ENCODE measurements around the gene TSKU.
"Not testable (repeated sequence)": the region's sequence is repeated elsewhere in the genome, so short reads cannot be mapped to it uniquely, and the experiment has no call there.

TSKU gene

DNA sequence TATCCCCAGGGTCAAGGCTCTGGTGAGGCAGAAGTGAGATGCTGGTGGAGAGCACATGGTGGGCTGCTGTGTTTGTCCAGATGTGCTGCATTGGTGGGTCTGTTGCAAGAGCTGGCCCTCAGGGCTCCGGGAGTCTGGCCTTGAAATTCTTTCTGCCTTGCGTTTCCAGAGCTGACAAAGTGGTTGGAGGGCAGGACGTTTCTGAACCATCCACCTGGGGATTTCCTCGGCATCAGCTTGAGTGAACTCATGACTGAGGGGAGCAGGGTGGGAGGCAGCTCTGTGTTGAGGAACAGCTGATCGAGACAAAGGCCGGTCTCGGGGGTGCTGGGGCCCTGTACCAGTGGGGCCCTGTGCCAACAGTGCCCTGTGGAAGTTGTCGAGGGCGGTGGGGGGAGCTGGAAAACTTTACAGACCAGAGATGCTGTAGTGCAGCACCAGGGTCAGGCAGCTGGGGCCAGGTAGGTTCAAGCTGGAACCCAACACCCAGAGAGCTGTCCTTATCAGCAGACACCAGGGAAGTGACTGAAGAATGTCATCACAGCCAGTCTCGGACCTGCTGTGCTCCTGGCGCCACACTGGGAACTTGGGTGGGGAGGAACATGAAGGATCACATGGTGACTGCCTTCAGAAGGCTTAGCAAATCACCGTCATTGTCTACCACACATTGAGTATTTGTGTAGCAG, 4.9 kb downstream of the TSKU start:
- DNase-seq (ENCODE audit: extremely low read depth in 1 of 2, low read depth in 1 of 2), result no peak

DNA sequence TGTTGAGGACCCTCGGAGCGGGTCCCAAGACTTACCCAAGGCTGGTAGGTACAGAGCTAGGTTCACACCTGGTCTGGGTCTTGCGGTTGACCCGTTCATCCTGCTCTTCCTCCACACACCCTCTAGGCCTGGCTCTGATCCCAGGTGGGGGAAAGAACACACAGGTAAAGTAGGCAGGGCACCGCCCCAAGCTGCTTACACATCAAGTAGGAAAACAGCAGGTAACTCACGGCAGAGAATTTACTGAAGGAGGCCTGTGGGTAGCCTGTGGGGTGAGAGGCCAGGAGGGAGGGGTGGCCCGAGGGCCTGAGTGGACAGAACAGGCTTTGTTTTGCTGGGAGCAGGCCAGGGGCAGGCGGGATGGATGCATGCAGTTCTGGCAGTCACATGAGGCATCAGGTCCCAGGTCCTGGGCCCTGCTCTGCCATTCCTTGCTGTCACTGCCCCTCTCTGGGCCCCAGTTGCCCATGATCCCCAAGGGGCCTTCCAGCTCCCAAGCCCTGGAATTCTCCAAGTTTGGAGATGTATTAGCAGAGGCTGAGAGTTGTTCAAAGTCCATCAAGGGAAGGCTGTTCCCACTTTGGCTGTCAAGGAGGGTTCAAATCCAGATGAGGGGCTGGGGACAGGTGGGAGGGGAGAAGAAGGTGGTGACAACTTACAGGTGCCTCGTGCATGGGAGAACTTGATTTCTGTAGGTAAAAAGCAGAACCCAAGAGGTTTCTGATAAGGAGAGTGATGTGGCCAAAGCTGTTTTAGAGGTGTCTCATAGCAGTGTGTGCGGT, 5.7 kb downstream of the TSKU start:
- no peak for DNase-seq (ENCODE audit: extremely low read depth in 1 of 2, low read depth in 1 of 2)

DNA sequence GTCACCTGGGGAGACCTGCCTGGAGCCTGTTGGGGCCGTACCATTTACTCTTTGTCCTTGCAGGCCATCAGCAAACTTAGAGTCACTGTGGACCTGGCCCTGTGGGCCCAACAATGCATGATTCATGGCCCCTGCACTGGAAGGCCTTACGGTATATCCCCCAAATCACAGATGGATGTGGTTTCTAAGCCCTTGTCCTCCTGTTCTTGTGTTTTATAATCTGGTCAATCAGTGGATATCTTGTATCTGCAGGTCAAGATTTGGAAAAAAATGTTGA, 6.2 kb downstream of the TSKU start:
- no peak for DNase-seq (ENCODE audit: extremely low read depth in 1 of 2, low read depth in 1 of 2)

DNA sequence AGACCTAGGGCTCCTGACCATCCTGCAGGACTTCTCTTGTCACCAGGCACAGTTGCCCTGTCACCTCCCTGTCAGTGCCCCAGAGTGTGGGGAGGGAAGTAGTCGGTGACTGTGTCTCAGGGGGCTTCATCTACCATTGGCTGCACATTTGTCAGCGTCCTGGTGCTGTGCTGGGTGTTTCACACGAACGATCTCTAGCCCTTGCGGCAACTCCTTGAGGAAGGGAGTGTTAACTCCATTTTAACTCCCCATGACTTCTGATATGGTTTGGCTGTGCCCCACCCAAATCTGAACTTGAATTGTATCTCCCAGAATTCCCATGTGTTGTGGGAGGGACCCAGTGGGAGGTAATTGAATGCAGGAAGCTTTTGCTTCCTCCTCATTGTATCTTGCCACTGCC, 7.1 kb downstream of the TSKU start:
- DNase-seq (ENCODE audit: extremely low read depth in 1 of 2, low read depth in 1 of 2), result no peak

DNA sequence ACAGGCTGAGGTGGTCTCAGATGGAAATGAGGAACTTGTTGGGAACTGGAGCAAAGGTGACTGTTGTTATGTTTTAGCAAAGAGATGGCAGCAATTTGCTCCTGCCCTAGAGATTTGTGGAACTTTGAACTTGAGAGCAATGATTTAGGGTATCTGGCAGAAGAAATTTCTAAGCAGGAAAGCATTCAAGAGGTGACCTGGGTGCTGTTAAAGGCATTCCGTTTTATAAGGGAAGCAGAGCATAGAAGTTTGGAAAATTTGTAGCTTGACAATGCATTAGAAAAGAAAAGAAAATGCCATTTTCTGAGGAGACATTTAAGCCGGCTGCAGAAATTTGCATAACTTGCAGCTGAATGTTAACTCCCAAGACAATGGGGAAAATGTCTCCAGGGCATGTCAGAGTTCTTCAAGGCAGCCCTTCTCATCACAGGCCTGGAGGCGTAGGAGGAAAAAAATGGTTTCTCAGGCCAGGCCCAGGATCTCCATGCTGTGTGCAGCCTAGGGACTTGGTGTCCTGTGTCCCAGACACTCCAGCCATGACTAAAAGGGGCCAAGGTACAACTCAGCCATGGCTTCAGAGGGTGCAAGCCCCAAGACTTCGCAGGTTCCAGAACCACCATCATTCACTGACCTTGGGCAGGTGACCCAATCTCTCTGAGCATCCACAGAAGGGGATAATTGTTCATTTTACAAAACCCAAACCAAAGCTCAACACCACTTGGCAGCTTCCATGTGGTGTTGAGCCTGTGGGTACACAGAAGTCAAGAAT, 8.0 kb downstream of the TSKU start:
- not testable (repeated sequence) for DNase-seq (ENCODE audit: extremely low read depth in 1 of 2, low read depth in 1 of 2)

DNA sequence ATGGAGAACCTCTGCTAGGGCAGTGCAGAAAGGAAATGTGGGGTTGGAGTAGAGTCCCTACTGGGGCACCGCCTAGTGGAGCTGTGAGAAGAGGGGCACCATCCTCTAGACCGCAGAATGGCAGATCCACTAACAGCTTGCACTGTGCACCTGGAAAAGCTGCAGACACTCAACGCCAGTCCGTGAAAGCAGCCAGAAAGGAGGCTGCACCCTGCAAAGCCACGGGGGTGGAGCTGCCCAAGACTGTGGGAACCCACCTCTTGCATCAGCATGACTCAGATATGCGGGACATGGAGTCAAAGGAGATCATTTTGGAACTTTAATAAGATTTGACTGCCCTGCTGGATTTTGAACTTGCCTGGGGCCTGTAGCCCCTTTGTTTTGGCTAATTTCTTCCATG, 8.7 kb downstream of the TSKU start:
- DNase-seq (ENCODE audit: extremely low read depth in 1 of 2, low read depth in 1 of 2), result no peak

DNA sequence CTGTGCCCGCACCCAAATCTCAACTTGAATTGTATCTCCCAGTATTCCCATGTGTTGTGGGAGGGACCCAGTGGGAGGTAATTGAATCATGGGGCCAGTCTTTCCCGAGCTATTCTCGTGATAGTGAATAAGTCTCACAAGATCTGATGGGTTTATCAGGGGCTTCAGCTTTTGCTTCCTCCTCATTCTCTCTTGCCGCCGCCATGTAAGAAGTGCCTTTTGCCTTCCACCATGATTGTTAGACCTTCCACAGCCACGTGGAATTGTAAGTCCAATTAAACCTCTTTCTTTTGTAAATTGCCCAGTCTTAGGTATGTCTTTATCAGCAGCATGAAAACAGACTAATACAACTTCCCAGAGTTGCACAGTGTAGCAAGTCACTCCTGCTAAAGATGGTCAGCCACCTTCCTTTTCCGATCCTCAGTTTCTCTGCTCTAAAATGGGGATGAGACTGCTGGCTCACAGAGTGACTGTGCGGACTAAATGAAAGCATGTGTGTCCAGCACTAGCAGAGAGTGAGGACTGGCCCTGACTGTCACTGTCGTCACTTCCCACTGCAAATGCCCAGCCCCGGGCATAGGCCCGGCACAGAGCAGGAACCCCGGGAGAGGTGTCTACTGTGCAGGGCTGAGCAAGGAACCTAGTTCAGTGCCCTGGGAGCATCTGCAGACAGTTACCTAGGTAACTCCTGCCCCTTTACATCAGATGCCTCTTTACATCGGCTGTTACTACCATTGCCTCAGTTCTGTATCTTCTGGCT, 9.5 kb downstream of the TSKU start:
- no peak for DNase-seq (ENCODE audit: extremely low read depth in 1 of 2, low read depth in 1 of 2)

DNA sequence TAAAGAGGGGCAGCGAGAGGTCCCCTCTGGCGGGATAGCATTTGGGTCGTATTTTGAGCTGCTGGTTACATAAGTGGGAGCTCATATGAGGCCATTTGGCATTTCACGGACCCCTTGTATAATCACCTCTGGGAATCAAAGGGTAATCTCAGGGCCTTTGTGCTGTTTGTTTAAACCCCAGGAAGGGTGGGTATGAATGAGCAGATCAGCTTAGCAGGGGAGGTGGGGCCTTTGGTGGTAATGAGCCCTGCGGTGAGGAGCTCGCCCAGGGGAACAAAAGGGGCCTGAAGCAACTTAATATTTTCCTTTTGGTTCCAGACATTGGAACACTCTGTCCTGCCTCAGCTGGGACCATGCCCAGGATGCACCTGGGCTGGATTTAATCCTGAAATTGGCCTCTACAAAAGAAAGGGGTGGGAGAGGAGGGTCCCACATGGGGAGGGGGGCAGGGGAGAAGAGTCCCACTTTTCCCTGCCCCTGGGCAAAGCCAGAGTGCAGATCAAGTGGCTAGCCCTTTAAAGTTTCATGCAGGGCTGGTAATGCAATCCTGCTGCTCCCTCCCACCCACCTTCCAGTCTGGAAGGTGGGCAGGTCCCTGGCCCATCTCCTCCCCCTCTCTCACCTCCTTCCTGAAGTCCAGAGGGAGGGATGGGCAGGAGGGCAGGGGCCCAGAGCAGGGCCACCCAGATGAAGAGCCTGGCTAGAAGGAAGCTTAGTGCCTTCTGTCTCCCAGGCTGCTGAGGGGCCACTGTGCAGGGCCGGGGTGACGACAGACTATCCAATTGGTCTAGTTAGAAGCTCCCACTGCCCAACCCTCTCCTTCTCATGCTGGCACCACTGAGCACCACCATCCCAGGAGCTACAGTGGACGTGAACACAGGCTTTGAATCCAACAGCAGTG, 10.5 kb downstream of the TSKU start:
- no peak for DNase-seq (ENCODE audit: extremely low read depth in 1 of 2, low read depth in 1 of 2)

DNA sequence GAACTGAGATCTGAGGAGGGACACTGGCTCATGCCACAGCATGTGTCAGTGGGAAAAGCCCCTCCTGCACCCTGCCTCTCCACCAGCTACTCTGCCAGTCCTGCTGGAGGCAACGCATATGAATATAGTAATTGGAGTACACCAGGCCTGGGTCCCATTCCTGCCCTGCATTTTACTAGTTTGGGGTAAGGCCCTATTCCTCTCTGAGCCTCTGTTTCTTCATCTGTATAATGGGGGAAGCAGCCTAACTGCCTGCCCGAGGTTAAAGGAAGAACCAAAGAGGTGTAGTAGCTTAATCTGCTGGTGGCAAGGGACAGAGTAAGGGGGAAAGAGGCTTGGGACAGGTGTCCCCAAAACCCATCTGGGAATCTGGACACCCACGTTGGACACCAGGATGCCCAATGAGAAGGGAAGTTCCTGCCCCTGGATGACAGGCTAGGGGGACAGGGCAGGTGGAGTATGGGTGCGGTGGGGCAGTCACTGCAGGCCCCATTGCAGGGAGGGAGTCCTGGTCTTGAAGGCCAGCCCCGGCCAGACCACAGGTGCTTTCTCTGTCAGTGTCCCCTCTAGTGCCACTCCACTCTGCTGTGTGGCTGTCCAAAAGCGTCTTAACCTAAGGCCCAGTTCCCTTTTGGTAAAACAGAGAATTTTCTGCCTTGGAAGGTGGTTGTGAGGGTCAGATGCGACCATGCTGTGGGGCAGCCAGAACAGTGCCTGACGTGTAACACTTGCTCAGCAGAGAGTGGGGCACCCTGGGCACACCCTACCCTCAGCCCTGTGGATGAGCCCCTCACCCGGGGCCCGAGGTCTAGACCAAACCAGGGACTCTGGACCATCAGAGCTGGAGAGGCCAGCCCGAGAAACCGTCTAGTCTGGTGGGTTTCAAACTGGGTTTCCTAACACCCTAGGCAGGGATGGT, 11.5 kb downstream of the TSKU start:
- no peak for DNase-seq (ENCODE audit: extremely low read depth in 1 of 2, low read depth in 1 of 2)

DNA sequence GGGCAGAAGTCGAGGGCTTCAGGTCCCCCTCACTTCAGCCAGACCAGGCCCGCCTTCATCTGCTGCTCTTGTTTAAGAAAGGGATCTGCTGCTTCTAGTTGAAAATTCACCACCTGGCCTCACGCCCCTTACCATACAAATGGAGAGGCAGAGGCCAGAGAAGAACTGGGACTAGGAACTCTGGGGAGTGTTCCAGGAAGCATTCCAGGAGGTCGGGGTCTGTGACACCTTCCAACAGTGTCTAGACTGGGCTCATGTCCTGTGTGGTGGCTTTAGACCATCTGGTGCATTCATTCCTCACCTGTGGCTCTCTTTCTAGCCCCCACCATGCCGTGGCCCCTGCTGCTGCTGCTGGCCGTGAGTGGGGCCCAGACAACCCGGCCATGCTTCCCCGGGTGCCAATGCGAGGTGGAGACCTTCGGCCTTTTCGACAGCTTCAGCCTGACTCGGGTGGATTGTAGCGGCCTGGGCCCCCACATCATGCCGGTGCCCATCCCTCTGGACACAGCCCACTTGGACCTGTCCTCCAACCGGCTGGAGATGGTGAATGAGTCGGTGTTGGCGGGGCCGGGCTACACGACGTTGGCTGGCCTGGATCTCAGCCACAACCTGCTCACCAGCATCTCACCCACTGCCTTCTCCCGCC, 12.3 kb downstream of the TSKU start:
- DNase-seq (ENCODE audit: extremely low read depth in 1 of 2, low read depth in 1 of 2), result no peak

DNA sequence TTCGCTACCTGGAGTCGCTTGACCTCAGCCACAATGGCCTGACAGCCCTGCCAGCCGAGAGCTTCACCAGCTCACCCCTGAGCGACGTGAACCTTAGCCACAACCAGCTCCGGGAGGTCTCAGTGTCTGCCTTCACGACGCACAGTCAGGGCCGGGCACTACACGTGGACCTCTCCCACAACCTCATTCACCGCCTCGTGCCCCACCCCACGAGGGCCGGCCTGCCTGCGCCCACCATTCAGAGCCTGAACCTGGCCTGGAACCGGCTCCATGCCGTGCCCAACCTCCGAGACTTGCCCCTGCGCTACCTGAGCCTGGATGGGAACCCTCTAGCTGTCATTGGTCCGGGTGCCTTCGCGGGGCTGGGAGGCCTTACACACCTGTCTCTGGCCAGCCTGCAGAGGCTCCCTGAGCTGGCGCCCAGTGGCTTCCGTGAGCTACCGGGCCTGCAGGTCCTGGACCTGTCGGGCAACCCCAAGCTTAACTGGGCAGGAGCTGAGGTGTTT, 12.8 kb downstream of the TSKU start:
- no peak for DNase-seq (ENCODE audit: extremely low read depth in 1 of 2, low read depth in 1 of 2)

DNA sequence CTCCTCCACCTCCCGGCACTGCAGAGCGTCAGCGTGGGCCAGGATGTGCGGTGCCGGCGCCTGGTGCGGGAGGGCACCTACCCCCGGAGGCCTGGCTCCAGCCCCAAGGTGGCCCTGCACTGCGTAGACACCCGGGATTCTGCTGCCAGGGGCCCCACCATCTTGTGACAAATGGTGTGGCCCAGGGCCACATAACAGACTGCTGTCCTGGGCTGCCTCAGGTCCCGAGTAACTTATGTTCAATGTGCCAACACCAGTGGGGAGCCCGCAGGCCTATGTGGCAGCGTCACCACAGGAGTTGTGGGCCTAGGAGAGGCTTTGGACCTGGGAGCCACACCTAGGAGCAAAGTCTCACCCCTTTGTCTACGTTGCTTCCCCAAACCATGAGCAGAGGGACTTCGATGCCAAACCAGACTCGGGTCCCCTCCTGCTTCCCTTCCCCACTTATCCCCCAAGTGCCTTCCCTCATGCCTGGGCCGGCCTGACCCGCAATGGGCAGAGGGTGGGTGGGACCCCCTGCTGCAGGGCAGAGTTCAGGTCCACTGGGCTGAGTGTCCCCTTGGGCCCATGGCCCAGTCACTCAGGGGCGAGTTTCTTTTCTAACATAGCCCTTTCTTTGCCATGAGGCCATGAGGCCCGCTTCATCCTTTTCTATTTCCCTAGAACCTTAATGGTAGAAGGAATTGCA, 13.5 kb downstream of the TSKU start:
- DNase-seq (ENCODE audit: extremely low read depth in 1 of 2, low read depth in 1 of 2), result no peak

DNA sequence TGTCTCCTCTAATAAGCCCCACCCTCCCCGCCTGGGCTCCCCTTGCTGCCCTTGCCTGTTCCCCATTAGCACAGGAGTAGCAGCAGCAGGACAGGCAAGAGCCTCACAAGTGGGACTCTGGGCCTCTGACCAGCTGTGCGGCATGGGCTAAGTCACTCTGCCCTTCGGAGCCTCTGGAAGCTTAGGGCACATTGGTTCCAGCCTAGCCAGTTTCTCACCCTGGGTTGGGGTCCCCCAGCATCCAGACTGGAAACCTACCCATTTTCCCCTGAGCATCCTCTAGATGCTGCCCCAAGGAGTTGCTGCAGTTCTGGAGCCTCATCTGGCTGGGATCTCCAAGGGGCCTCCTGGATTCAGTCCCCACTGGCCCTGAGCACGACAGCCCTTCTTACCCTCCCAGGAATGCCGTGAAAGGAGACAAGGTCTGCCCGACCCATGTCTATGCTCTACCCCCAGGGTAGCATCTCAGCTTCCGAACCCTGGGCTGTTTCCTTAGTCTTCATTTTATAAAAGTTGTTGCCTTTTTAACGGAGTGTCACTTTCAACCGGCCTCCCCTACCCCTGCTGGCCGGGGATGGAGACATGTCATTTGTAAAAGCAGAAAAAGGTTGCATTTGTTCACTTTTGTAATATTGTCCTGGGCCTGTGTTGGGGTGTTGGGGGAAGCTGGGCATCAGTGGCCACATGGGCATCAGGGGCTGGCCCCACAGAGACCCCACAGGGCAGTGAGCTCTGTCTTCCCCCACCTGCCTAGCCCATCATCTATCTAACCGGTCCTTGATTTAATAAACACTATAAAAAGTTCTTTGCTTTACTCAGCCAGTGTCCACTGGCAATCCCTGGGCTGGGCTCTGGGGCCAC, 14.4 kb downstream of the TSKU start:
- no peak for DNase-seq (ENCODE audit: extremely low read depth in 1 of 2, low read depth in 1 of 2)

DNA sequence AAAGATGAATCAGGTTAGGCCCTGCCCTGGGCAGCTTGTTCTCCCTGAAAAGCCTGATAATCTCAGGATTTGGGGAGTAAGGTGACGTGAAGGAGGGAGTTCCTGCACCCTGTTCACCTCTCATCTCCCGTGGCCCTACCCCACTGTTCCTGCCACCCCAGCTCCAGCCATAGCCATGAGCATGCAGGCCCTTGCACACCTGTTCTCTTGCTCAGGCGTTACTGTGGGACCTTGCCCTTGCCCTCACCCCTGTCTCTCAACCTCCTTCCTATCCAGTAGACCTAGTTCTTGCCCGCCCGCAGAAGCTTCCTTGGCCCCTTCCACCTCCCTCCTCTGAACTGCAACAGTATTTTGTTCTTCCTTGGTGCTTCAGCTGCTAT, 15.0 kb downstream of the TSKU start:
- no peak for DNase-seq (ENCODE audit: extremely low read depth in 1 of 2, low read depth in 1 of 2)

DNA sequence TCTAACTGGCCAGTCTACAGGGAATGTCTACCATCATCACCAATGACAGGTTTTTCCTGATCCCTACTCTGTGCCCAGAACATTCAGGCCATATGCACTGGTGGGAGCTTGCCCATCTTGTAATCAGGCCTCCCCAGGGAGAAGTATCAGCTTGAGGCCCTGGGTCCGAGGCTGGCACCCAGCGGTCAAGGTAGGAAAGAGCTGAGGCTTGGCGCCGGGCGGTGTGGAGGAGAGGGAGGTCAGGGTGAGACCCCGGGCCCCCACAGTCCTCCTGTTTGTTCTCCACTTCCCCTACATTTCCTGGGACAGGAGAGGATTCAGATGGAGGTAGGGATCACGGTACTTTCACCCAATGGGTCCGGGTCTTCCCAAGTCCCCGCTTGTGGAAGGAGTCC, 15.5 kb downstream of the TSKU start:
- DNase-seq (ENCODE audit: extremely low read depth in 1 of 2, low read depth in 1 of 2), result no peak

DNA sequence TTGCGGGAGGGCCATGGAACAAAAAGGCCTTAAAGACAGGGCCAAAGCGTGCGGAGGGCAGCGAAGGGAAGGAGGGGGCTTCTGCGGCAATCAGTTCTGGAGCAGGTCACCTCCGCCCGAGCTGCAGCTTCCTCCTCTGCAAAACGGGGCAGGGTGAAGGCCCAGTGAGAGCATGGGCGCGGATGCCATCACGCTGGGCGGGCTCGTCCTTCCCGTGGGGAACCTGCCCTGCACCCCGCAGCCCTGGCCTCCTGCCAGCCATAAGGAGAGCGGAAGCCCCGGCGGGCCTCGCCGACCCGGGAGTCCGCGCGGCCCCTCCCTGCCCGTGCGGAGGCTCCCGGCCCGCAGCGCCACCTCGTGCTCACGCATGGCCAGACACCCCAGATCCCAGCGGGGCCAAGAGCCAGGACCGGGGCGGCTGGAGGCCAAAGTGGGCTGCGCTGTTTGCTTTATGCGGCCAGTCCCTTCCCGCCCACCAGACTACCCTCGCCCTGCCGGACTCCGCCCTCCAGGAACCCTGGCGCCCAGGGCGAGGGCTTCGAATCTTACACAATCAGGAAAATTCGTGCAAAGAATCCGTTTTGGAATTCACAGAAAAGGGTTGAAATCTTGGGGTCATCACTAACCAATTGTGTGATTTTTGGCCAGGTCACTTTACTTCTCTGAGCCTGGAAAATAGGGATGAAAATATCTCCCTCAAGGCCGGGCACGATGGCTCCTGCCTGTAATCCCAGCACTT, 16.1 kb downstream of the TSKU start:
- peak; percentile 23 to 65 for DNase-seq (ENCODE audit: extremely low read depth in 1 of 2, low read depth in 1 of 2)
